H9 (cell line): ENCODE measurements around the gene ANKFY1. TPM values are rescaled to one million over a fixed set of nuclear protein-coding genes. Genes with fewer than 3 reads are reported as not detected.

Experiments used
- DNase-seq: peaks from one replicate; pipeline ENCODE4 v3.0.0-alpha.2; 2017
- H2AFZ ChIP-seq: one replicate; pipeline ENCODE4 v1.6.1; 2013; ENCODE audit warnings: mild to moderate bottlenecking, low read length, control low read depth, moderate library complexity
- H2AK5ac ChIP-seq: 2 replicates; pipeline ENCODE4 v1.6.1; 2013; ENCODE audit warnings: low read length, control low read depth, mixed read lengths; ENCODE audit not compliant: insufficient read length
- H2BK120ac ChIP-seq: one replicate; pipeline ENCODE4 v1.6.1; 2013; ENCODE audit warnings: low read depth, mild to moderate bottlenecking, low read length, control low read depth, inconsistent platforms; ENCODE audit not compliant: poor library complexity, severe bottlenecking
- H2BK12ac ChIP-seq: 2 replicates; pipeline ENCODE4 v1.6.1; 2013; ENCODE audit warnings: low read length, control low read depth, mixed read lengths, low read depth; ENCODE audit not compliant: insufficient read length
- H2BK15ac ChIP-seq: 2 replicates; pipeline ENCODE4 v1.6.1; 2013; ENCODE audit warnings: low read depth, low read length, control low read depth
- H2BK20ac ChIP-seq: one replicate; pipeline ENCODE4 v1.6.1; 2013; ENCODE audit warnings: low read depth, mild to moderate bottlenecking, low read length, control low read depth, inconsistent platforms; ENCODE audit not compliant: poor library complexity, severe bottlenecking
- H2BK5ac ChIP-seq: 2 replicates; pipeline ENCODE4 v1.6.1; 2013; ENCODE audit warnings: low read length, control low read depth, mixed read lengths; ENCODE audit not compliant: insufficient read length
- H3K14ac ChIP-seq: 2 replicates; pipeline ENCODE4 v1.6.1; 2013; ENCODE audit warnings: low read length, control low read depth; ENCODE audit not compliant: insufficient read depth
- H3K18ac ChIP-seq: 2 replicates; pipeline ENCODE4 v1.6.1; 2013; ENCODE audit warnings: low read depth, mild to moderate bottlenecking, mixed read lengths, low read length, control low read depth; ENCODE audit not compliant: insufficient read length
- H3K23ac ChIP-seq: 2 replicates; pipeline ENCODE4 v1.6.1; 2013; ENCODE audit warnings: low read length, control low read depth, mixed read lengths, low read depth; ENCODE audit not compliant: insufficient read length
- H3K23me2 ChIP-seq: 2 replicates; pipeline ENCODE4 v1.6.1; 2013; ENCODE audit warnings: low read depth, mild to moderate bottlenecking, mixed read lengths, low read length, control low read depth; ENCODE audit not compliant: insufficient read length, poor library complexity, severe bottlenecking
- H3K27ac ChIP-seq: 2 replicates; pipeline ENCODE4 v1.5.1; 2013; ENCODE audit warnings: low read length, control low read depth, mixed read lengths, low read depth; ENCODE audit not compliant: insufficient read length
- H3K27me3 ChIP-seq: 2 replicates; pipeline ENCODE4 v1.6.1; 2013; ENCODE audit warnings: low read length, control low read depth, inconsistent platforms; ENCODE audit not compliant: insufficient read depth
- H3K4ac ChIP-seq: 2 replicates; pipeline ENCODE4 v1.6.1; 2013; ENCODE audit warnings: low read depth, mild to moderate bottlenecking, control low read depth, inconsistent platforms, low read length, moderate library complexity
- H3K4me1 ChIP-seq: 2 replicates; pipeline ENCODE4 v1.6.1; 2013; ENCODE audit warnings: low read length, control low read depth, inconsistent platforms; ENCODE audit not compliant: insufficient read depth
- H3K4me2 ChIP-seq: 2 replicates; pipeline ENCODE4 v1.6.1; 2013; ENCODE audit warnings: low read length, control low read depth, mixed read lengths; ENCODE audit not compliant: insufficient read length, insufficient read depth
- H3K56ac ChIP-seq: 2 replicates; pipeline ENCODE4 v1.6.1; 2013; ENCODE audit warnings: low read depth, mild to moderate bottlenecking, mixed read lengths, low read length, control low read depth; ENCODE audit not compliant: insufficient read length
- H3K79me1 ChIP-seq: 2 replicates; pipeline ENCODE4 v1.6.1; 2013; ENCODE audit warnings: low read depth, mild to moderate bottlenecking, moderate library complexity, low read length, control low read depth, inconsistent platforms; ENCODE audit not compliant: insufficient read depth, poor library complexity, severe bottlenecking
- H3K79me2 ChIP-seq: 2 replicates; pipeline ENCODE4 v1.6.1; 2013; ENCODE audit warnings: low read length, control low read depth, inconsistent platforms; ENCODE audit not compliant: insufficient read depth
- H3K9ac ChIP-seq: 2 replicates; pipeline ENCODE4 v1.6.1; 2013; ENCODE audit warnings: low read length, control low read depth, mixed read lengths; ENCODE audit not compliant: insufficient read length; ENCODE audit errors: extremely low read depth
- H3K9me3 ChIP-seq: one replicate; pipeline ENCODE4 v1.6.1; 2013; ENCODE audit warnings: low read depth, low read length, inconsistent platforms; ENCODE audit not compliant: control insufficient read depth
- H3T11ph ChIP-seq: one replicate; pipeline ENCODE4 v1.6.1; 2013; ENCODE audit warnings: mild to moderate bottlenecking, low read length, control low read depth, inconsistent platforms
- H4K20me1 ChIP-seq: one replicate; pipeline ENCODE4 v1.6.1; 2013; ENCODE audit not compliant: control insufficient read depth, insufficient read length, insufficient read depth
- H4K5ac ChIP-seq: 2 replicates; pipeline ENCODE4 v1.6.1; 2013; ENCODE audit warnings: low read depth, mild to moderate bottlenecking, mixed read lengths, low read length, control low read depth; ENCODE audit not compliant: insufficient read length
- H4K8ac ChIP-seq: replicated peaks from 2 replicates; pipeline ENCODE4 v1.6.1; 2013; ENCODE audit warnings: low read length, control low read depth, mixed read lengths, low read depth; ENCODE audit not compliant: insufficient read length
- H4K91ac ChIP-seq: 2 replicates; pipeline ENCODE4 v1.6.1; 2013; ENCODE audit warnings: low read depth, mild to moderate bottlenecking, moderate library complexity, mixed read lengths, low read length, control low read depth; ENCODE audit not compliant: insufficient read length
- H3K27ac Mint-ChIP-seq, 3 experiments: 2 replicates in 2 of 3; 3 replicates in 1 of 3; pipeline ENCODE4 v1.8.0; 2020 to 2021; ENCODE audit warnings: mixed read lengths in 3 of 3, mild to moderate bottlenecking in 1 of 3, moderate library complexity in 1 of 3
- H3K27me3 Mint-ChIP-seq: 2 replicates; pipeline ENCODE4 v1.8.0; 2021; ENCODE audit warnings: low read depth, mild to moderate bottlenecking, moderate library complexity, mixed read lengths
- H3K36me3 Mint-ChIP-seq, 3 experiments: 2 replicates in 2 of 3; 3 replicates in 1 of 3; pipeline ENCODE4 v1.8.0; 2020 to 2021; ENCODE audit warnings: low read depth in 3 of 3, mixed read lengths in 3 of 3; ENCODE audit not compliant: insufficient read depth in 1 of 3
- H3K4me1 Mint-ChIP-seq, 2 experiments: 2 replicates each; pipeline ENCODE4 v1.8.0; 2020; ENCODE audit warnings: mixed read lengths in 2 of 2
- H3K4me3 Mint-ChIP-seq, 2 experiments: 2 replicates in 1 of 2; 3 replicates in 1 of 2; pipeline ENCODE4 v1.8.0; 2020 to 2021; ENCODE audit warnings: mild to moderate bottlenecking in 2 of 2, mixed read lengths in 2 of 2, moderate library complexity in 1 of 2
- H3K9me3 Mint-ChIP-seq, 2 experiments: 2 replicates in 1 of 2; 3 replicates in 1 of 2; pipeline ENCODE4 v1.8.0; 2020; ENCODE audit warnings: mild to moderate bottlenecking in 2 of 2, mixed read lengths in 2 of 2, moderate library complexity in 1 of 2
- WGBS: extraction: QIAGEN DNeasy Blood & Tissue Kit; methylation state at CpG from one replicate; pipeline ENCODE4 v1.1.7; 2013; ENCODE audit warnings: missing lambda C conversion rate, low lambda C conversion rate, mixed read lengths; ENCODE audit not compliant: insufficient read length; ENCODE audit errors: extremely low coverage; 5-methylcytosine and 5-hydroxymethylcytosine counted together
- total RNA-seq: library from RNA; stranded (reverse); gene quantifications from 2 replicates; pipeline ENCODE4 v1.2.1, GENCODE V29; 2021
- TF ChIP-seq, protein P1 (sequence below): fragments of 200-600 bp; sonication (generic); conservative IDR thresholded peaks from 3 replicates; pipeline ENCODE4 v1.8.0; 2021; ENCODE audit warnings: antibody characterized with exemption, mild to moderate bottlenecking

ANKFY1 gene
- total RNA-seq, 1 experiment from 2014 or later: 51.9 TPM

DNA sequence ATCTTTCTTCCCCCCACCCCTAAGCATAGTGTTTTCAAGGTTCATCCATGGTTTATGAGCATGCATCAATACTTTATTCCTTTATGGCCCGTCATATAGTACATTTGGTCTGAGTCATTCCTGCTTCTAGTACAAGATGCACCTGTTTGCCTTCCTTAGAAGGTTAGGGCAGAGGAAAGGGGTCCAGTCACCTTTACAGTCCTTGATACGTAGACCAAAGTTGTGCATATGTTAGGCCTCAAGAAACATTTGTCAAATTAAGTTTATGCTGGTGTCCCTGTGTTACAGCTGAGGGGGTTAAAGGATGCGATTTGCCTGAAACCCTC is 119.4 kb downstream of the ANKFY1 start:
- Histone ChIP-seq H3K4me1 (no peaks in the 10 kb centered on the region), H3T11ph (no peak overlapping the region), H3K4me2 (peak overlapping the region; percentile 72), H3K27me3 (no peaks in the 10 kb centered on the region), H3K9me3 (no peaks in the 10 kb centered on the region), H3K27ac (no peak overlapping the region), H4K8ac (no peak overlapping the region), H3K23me2 (peaks cover 6% of the 10 kb centered on the region), H4K20me1 (no peaks in the 10 kb centered on the region), H2BK15ac (no peak overlapping the region), H3K79me2 (no peaks in the 10 kb centered on the region), H3K4ac (no peak overlapping the region), H3K56ac (no peak overlapping the region), H3K23ac (no peak overlapping the region), H2BK20ac (no peak overlapping the region), H2BK5ac (no peak overlapping the region), H4K5ac (no peak overlapping the region), H3K79me1 (no peaks in the 10 kb centered on the region), H2BK12ac (no peak overlapping the region), H2AFZ (no peak overlapping the region), H3K18ac (no peak overlapping the region), H2BK120ac (no peak overlapping the region), H3K14ac (no peak overlapping the region), H3K9ac (peak overlapping the region; percentile 89), H4K91ac (no peak overlapping the region), H2AK5ac (no peak overlapping the region)
- no peak for DNase-seq
- WGBS: no CpG with 5 or more reads among the region's 3 CpGs
- H3K27ac Mint-ChIP-seq: peak overlapping the region; percentile 99 to 100 (median 100); a peak in 5 of 7 replicates
- peaks cover 16% of the 10 kb centered on the region in 2 experiments for H3K4me1 Mint-ChIP-seq
- H3K9me3 Mint-ChIP-seq: no peaks in the 10 kb centered on the region; a peak in 1 of 5 replicates
- peak overlapping the region; percentile 92 to 98 for H3K4me3 Mint-ChIP-seq
- H3K27me3 Mint-ChIP-seq: no peaks in the 10 kb centered on the region; the same call in 1 of the 2 replicates
- peaks cover 0 to 1% (median 0%) of the 10 kb centered on the region in 3 experiments; a peak in 1 of 7 replicates for H3K36me3 Mint-ChIP-seq
- TF ChIP-seq, protein P1, sequence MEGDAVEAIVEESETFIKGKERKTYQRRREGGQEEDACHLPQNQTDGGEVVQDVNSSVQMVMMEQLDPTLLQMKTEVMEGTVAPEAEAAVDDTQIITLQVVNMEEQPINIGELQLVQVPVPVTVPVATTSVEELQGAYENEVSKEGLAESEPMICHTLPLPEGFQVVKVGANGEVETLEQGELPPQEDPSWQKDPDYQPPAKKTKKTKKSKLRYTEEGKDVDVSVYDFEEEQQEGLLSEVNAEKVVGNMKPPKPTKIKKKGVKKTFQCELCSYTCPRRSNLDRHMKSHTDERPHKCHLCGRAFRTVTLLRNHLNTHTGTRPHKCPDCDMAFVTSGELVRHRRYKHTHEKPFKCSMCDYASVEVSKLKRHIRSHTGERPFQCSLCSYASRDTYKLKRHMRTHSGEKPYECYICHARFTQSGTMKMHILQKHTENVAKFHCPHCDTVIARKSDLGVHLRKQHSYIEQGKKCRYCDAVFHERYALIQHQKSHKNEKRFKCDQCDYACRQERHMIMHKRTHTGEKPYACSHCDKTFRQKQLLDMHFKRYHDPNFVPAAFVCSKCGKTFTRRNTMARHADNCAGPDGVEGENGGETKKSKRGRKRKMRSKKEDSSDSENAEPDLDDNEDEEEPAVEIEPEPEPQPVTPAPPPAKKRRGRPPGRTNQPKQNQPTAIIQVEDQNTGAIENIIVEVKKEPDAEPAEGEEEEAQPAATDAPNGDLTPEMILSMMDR: no peak
